AG08395 (cell line): Measurements from ENCODE around the gene PACSIN1.
"Not testable (repeated sequence)": the region's sequence is repeated elsewhere in the genome, so short reads cannot be mapped to it uniquely, and the experiment has no call there.

ENCODE experiments used
- DNase-seq: peaks from one replicate; pipeline ENCODE4 v3.0.0; 2012; ENCODE audit warnings: mixed read lengths, low spot score

PACSIN1 gene

GRCh38 chr6:34485321-34486060, 19.6 kb downstream of the PACSIN1 start:
- no peak for DNase-seq

- no peak for DNase-seq
These were observed 20.3 kb downstream of the PACSIN1 start for GRCh38 chr6:34486106-34486740.

- DNase-seq, result not testable (repeated sequence)
These were observed 21.0 kb downstream of the PACSIN1 start for GRCh38 chr6:34486886-34487285.

DNA sequence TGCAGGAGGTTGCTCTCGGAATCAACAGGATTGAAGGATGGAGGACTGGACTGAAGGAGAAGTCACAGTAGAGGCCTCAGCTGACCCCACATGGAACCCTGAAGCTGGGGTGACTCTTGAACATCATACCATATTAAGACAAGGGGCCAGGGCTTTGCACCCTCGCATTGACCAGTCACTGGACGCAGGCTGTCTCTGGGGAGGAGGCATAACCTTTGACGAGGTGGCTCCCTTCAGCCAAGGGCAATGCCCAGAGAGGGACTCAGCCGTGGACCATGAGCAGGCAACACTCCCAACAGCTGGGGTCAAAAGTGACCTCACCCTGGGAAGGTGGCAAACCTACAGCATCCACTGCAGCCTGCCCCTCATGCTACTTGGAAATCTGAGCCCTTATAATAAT, 21.7 kb downstream of the PACSIN1 start:
- DNase-seq, result no peak

GRCh38 chr6:34489207-34489805, 23.4 kb downstream of the PACSIN1 start:
- no peak for DNase-seq

GRCh38 chr6:34490390-34491090, 24.7 kb downstream of the PACSIN1 start:
- no peak for DNase-seq

GRCh38 chr6:34491091-34491430, 25.2 kb downstream of the PACSIN1 start:
- peak; percentile 59 for DNase-seq

DNA sequence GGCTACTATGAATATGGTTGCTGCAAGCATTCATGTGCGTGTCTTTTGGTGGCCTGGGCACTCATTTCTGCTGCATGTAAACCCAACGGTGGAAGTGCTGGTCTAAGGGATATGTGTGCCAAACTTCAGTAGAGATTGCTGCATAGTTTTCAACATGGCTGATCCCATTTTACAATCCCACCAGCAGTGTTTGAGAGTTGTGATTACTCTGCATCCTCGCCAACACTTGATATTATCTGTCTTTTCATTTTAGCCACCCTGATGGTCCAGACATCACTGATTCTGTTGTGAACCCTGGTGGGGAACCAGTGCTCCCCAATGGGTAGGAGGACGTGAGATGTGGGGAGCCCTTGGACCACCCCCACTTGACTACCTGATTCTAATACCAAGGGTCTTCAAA, 27.5 kb downstream of the PACSIN1 start:
- DNase-seq, result no peak

DNA sequence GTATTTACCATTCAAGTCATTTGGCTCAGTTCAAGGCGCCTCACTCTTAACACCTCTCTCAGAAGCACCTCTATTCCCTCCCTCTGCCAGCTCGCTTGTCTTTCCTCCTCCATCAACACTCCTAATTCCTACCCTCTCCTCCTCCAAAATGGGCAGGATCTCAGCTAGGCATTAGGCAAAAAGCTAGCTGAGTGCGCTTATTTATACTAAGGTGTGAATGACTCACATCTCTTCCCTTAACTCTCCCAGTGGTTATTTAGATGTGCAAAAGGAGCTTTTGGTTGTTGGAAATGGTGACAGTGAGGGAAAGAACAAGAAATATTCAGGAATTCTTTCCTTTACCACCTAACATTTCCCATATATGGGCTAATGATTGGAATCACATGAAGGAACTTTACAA, 29.1 kb downstream of the PACSIN1 start:
- no peak for DNase-seq

DNA sequence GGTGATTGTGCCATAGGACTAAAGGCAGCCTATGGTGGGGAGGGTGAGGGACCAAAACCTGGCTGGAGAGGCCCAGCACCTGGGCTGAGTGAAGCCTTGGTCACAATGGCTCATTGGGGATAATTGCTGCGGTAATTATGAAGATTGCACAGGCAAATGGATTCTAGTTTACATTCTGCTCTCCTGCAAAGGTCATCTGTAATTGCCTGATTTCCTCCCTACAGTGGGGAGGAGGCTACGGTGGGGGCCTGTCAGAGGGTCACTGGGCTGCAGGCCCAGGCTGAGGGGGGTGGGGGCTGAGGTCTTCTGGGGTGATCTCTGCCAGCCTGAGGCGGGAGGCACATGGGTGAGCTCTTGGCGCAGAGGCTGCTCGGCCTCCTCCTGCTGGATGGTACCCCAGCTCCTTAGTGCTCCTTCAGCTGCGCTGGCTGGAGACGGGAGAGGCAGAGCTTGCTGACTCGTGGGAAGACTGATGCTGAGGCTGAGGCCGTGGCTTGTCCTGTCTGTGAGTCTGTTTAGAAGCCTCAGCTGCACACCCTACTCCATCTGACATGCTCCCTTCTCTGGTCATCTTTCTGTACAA, 30.3 kb downstream of the PACSIN1 start:
- DNase-seq, result no peak

DNA sequence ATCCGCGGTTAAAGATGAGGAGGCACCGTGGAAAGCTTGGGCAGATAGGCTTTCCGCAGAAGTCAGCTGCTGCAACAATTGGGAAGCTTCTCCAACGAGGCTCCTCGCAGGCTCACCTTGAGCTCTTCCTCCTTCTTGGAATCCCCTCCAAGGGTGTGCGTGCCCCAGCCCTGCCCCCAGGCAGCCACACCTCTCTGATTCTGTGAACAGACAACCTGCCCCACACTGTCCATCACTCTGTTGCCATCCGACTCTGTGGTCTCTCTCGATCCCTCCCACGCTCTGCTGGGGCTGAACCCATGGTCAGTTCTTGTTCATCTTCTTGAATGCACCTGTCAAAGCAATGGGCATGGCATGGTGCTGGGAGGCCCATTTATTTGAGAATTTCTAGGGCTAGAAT, 31.5 kb downstream of the PACSIN1 start:
- DNase-seq, result no peak

- DNase-seq, result no peak
These were observed 40.8 kb downstream of the PACSIN1 start for GRCh38 chr6:34506718-34507117.

DNA sequence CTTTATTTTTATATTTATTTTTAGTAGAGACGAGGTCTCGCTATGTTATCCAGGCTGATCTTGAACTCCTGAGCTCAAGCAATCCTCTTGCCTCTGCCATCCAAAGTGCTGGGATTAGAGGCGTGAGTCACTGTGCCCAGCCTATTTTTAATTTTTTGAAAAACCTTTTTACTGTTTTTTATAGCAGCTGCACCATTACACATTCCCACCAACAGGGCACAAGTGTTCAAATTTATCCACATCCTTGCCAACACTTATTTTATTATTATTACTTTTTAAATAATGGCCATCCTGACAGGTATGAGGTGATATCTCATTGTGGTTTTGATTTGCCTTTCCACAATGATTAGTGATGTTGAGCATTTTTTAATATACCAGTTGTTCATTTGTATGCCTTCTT, 42.5 kb downstream of the PACSIN1 start:
- no peak for DNase-seq

DNA sequence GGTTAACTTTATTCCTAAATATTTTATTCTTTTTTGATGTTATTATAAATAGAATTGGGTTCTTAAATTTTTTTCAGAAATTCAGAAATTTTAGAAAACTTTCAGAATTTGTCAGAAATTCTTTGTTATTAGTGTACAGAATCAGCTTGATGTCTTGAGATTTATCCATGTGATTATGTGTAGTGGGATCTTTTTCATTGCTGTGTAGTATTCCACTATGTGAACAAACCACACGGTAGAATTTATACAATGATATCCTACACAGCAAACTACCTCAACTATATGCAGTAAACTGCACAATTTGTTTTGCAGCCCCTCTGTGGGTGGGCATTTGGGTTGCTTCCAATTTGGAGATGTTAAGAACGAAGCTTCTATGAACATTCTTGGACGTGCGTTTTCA, 43.9 kb downstream of the PACSIN1 start:
- DNase-seq, result no peak

GRCh38 chr6:34510299-34510698, 44.4 kb downstream of the PACSIN1 start:
- no peak for DNase-seq

DNA sequence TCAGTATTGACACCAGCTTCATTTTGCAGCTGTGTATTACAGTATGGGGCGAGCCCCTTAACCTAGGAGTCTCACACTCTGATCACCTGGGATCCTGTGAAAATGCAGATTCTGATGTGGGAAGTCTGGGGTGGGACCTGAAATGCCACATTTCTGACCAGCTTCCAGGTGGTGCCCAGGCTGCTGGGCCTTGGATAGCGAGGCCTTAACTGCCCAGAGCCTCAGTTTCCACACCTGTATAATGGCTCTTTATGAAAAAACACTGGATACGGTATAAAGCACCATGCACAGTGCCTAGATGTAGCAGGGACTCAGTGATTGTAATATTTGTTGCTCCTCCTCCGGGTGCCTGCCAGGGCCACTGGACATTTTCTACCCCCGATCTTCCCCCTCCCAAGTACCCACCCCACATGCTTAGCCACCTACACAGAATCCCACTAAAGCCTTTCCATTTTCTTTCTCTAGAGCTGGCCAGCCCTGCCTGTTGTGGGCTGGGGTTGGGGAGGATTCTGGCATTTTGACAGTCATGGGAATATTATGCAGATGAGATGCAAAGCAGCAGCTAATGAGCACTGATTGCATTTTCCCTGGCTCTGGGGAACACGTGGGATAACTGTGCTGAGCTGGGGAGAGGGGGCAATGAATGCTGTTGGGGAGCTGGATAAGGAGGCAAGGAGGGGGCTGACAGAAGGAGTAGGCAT, 45.5 kb downstream of the PACSIN1 start:
- DNase-seq, result no peak

DNA sequence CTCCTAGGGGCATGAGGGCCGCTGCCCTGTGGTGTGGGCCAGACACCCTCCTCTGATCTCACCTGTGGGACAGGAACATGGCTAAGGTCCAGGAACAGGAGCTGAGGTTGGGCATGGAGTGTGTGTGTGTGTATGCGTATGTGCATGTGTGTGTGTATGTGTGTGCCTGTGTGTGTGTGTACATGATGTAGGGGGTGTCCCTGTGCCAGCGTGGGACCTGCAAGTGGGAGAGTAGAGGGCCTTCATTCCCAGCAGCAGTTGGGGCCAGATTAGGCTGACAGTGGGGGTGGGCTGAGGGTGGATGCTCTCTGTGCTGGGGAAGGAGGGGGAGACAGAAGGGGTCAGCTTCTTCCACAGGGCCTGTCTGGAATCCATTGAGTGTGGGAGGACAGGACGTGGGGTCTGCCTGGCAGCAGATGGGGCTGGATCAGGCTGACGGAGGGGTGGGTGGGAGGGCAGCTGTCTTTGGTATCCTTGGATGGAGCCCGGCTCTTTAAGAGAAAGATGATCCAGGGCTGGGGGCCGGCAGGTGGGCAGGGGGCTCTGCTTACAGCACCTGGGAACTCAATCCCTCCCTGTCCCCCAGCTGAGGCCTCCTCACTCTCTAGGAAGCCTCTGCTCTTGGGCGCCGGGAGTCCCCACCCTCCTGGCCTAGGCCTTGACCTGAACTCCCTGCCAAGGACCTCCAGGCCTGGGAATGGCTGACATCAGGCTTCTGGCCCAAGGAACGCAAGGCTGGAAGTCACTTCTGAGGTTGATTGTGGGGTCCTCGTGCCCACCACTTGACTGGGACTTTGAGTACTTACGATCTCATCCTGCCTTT, 46.2 kb downstream of the PACSIN1 start:
- DNase-seq, result no peak

GRCh38 chr6:34512738-34513115, 46.9 kb downstream of the PACSIN1 start:
- no peak for DNase-seq

DNA sequence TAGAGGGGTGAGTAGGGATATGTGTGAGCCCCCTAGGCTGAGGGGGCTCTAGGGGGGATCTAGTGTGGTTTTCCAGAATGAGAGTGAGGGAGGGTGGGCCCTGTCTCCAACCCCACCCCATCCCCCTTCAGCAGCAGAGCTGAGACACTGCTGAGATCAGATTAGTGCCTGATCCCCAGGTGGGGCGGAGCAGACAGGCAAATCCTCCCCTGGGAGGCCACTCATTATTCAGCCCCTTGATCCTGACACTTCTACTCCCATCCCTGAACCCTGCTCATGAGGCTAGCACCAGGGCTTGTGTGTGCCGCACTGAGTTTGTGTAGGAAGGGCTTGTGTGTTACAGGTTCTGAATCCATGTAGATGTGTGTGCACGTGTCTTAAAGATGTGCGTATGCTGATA, 47.8 kb downstream of the PACSIN1 start:
- DNase-seq, result no peak

GRCh38 chr6:34514112-34514511, 48.2 kb downstream of the PACSIN1 start:
- no peak for DNase-seq
